ENCODE measurements around the gene ACSL1. TPM values are rescaled to one million over a fixed set of nuclear protein-coding genes. Genes with fewer than 3 reads are reported as not detected.

The ACSL1 gene
- total RNA-seq, 1 donor from 2014 or later = 5.1 TPM

- Mint-ChIP-seq H3K36me3 (no peaks in the 10 kb centered on the region), H3K4me1 (no peaks in the 10 kb centered on the region), H3K9me3 (peaks cover 2% of the 10 kb centered on the region), H3K27me3 (ENCODE audit: insufficient read depth, low read depth) (peaks cover 2% of the 10 kb centered on the region), H3K4me3 (no peak overlapping the region), H3K27ac (no peak overlapping the region)
- Histone ChIP-seq H3K9me3 (ENCODE audit: low read depth) (no peaks in the 10 kb centered on the region), H3K9ac (no peak overlapping the region), H3K4me1 (no peaks in the 10 kb centered on the region), H3K27me3 (peaks cover 5% of the 10 kb centered on the region), H3K79me2 (ENCODE audit: low read depth) (no peaks in the 10 kb centered on the region), H3K36me3 (no peaks in the 10 kb centered on the region), H3K4me3 (no peak overlapping the region), H3K4me2 (no peak overlapping the region), H2AFZ (replicated peaks) (no peak overlapping the region), H4K20me1 (ENCODE audit: low read depth) (no peaks in the 10 kb centered on the region), H3F3A (ENCODE audit: low read depth) (no peaks in the 10 kb centered on the region), H3K27ac (no peak overlapping the region)
- DNase-seq (ENCODE audit: low spot score) = no peak
- TF ChIP-seq EZH2 (IDR thresholded peaks at IDR 0.05) = no peak
- TF ChIP-seq EZH2phosphoT487 (IDR thresholded peaks at IDR 0.05) = no peak
- no peak for TF ChIP-seq CTCF (IDR thresholded peaks at IDR 0.05)
Measured at GRCh38 chr4:184854673-184855072, 28.9 kb upstream of the ACSL1 start.

GRCh38 chr4:184853436-184853835, 27.7 kb upstream of the ACSL1 start:
- H3K9me3 Mint-ChIP-seq = peaks cover 2% of the 10 kb centered on the region
- H3K9me3 ChIP-seq (ENCODE audit: low read depth) = no peaks in the 10 kb centered on the region
- H3K27me3 ChIP-seq = peaks cover 5% of the 10 kb centered on the region
- TF ChIP-seq EZH2 (IDR thresholded peaks at IDR 0.05) = no peak
- no peak for TF ChIP-seq CTCF (IDR thresholded peaks at IDR 0.05)
- H3K4me3 Mint-ChIP-seq = no peak overlapping the region
- no peaks in the 10 kb centered on the region for H3K4me1 Mint-ChIP-seq
- H3K36me3 ChIP-seq = no peaks in the 10 kb centered on the region
- no peak for DNase-seq (ENCODE audit: low spot score)
- H3K9ac ChIP-seq = no peak overlapping the region
- no peak overlapping the region for H3K27ac Mint-ChIP-seq
- no peak overlapping the region for H3K4me3 ChIP-seq
- no peaks in the 10 kb centered on the region for H3K36me3 Mint-ChIP-seq
- no peak overlapping the region for H2AFZ ChIP-seq (replicated peaks)
- no peak overlapping the region for H3K27ac ChIP-seq
- H4K20me1 ChIP-seq (ENCODE audit: low read depth) = no peaks in the 10 kb centered on the region
- no peaks in the 10 kb centered on the region for H3K4me1 ChIP-seq
- peaks cover 2% of the 10 kb centered on the region for H3K27me3 Mint-ChIP-seq (ENCODE audit: insufficient read depth, low read depth)
- H3K79me2 ChIP-seq (ENCODE audit: low read depth) = no peaks in the 10 kb centered on the region
- no peaks in the 10 kb centered on the region for H3F3A ChIP-seq (ENCODE audit: low read depth)
- H3K4me2 ChIP-seq = no peak overlapping the region

- no peak overlapping the region for H3K4me2 ChIP-seq
- Mint-ChIP-seq H3K27me3 (ENCODE audit: insufficient read depth, low read depth) (peaks cover 2% of the 10 kb centered on the region), H3K9me3 (no peaks in the 10 kb centered on the region), H3K4me3 (no peak overlapping the region), H3K27ac (no peak overlapping the region), H3K4me1 (no peaks in the 10 kb centered on the region), H3K36me3 (no peaks in the 10 kb centered on the region)
- no peak for TF ChIP-seq EZH2phosphoT487 (IDR thresholded peaks at IDR 0.05)
- TF ChIP-seq CTCF (IDR thresholded peaks at IDR 0.05) = no peak
- TF ChIP-seq EZH2 (IDR thresholded peaks at IDR 0.05) = no peak
- no peak for DNase-seq (ENCODE audit: low spot score)
- no peak overlapping the region for H3K4me3 ChIP-seq
- H3K9me3 ChIP-seq (ENCODE audit: low read depth) = no peaks in the 10 kb centered on the region
- no peak overlapping the region for H2AFZ ChIP-seq (replicated peaks)
- no peaks in the 10 kb centered on the region for H3K4me1 ChIP-seq
- H3K27me3 ChIP-seq = peaks cover 5% of the 10 kb centered on the region
- H3K36me3 ChIP-seq = no peaks in the 10 kb centered on the region
- H3K79me2 ChIP-seq (ENCODE audit: low read depth) = no peaks in the 10 kb centered on the region
- no peaks in the 10 kb centered on the region for H3F3A ChIP-seq (ENCODE audit: low read depth)
- H3K27ac ChIP-seq = no peak overlapping the region
- H3K9ac ChIP-seq = no peak overlapping the region
- no peaks in the 10 kb centered on the region for H4K20me1 ChIP-seq (ENCODE audit: low read depth)
Measured at GRCh38 chr4:184851886-184852285, 26.1 kb upstream of the ACSL1 start.

GRCh38 chr4:184851200-184851541, 25.4 kb upstream of the ACSL1 start:
- no peak for DNase-seq (ENCODE audit: low spot score)
- H3K4me2 ChIP-seq = no peak overlapping the region
- Mint-ChIP-seq H3K27me3 (ENCODE audit: insufficient read depth, low read depth) (no peaks in the 10 kb centered on the region), H3K4me1 (no peaks in the 10 kb centered on the region), H3K36me3 (no peaks in the 10 kb centered on the region), H3K27ac (no peak overlapping the region), H3K9me3 (no peaks in the 10 kb centered on the region), H3K4me3 (no peak overlapping the region)
- H2AFZ ChIP-seq (replicated peaks) = no peak overlapping the region
- H3K27me3 ChIP-seq = peaks cover 5% of the 10 kb centered on the region
- H3K4me3 ChIP-seq = no peak overlapping the region
- H3K27ac ChIP-seq = no peak overlapping the region
- no peak overlapping the region for H3K9ac ChIP-seq
- TF ChIP-seq CTCF (IDR thresholded peaks at IDR 0.05) (no peak), EZH2phosphoT487 (IDR thresholded peaks at IDR 0.05) (no peak), EZH2 (IDR thresholded peaks at IDR 0.05) (no peak)
- no peaks in the 10 kb centered on the region for H3K4me1 ChIP-seq
- H4K20me1 ChIP-seq (ENCODE audit: low read depth) = no peaks in the 10 kb centered on the region
- no peaks in the 10 kb centered on the region for H3F3A ChIP-seq (ENCODE audit: low read depth)
- no peaks in the 10 kb centered on the region for H3K9me3 ChIP-seq (ENCODE audit: low read depth)
- H3K36me3 ChIP-seq = no peaks in the 10 kb centered on the region
- H3K79me2 ChIP-seq (ENCODE audit: low read depth) = no peaks in the 10 kb centered on the region
